ENCODE results near the gene KLHL36.
"Not testable (repeated sequence)": the region's sequence is repeated elsewhere in the genome, so short reads cannot be mapped to it uniquely, and the experiment has no call there.

KLHL36 gene

GRCh38 chr16:84693869-84694268, 45.6 kb downstream of the KLHL36 start:
- DNase-seq: not testable (repeated sequence)

GRCh38 chr16:84694980-84695379, 46.7 kb downstream of the KLHL36 start:
- DNase-seq: no peak

DNA sequence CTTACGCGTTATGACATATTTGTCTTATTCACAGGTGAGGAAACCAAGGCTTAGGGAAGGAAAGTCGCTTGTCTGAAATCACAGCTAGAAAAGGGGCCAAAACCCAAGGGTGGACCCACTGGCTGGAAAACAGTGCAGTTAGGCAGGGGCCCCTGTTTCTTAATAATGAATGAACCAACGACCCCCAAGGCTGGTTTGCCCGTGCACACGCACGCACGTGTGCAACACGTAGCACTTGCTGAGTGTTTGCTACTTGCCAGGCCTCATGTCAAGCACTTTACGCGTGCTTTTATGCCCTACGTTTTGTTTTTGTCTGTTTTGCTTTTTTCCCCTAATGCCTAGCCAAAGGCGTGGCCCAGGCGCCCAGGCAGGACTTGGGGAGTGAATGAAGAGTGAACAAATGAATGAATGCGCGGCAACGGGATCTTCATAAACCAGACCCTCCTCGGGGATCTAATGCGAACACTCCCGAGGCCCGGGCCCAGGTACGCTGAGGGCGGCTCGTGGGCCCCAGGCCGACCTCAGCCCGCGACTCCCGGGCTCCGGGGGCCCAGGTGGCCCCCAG, 50.9 kb downstream of the KLHL36 start:
- no peak for DNase-seq

DNA sequence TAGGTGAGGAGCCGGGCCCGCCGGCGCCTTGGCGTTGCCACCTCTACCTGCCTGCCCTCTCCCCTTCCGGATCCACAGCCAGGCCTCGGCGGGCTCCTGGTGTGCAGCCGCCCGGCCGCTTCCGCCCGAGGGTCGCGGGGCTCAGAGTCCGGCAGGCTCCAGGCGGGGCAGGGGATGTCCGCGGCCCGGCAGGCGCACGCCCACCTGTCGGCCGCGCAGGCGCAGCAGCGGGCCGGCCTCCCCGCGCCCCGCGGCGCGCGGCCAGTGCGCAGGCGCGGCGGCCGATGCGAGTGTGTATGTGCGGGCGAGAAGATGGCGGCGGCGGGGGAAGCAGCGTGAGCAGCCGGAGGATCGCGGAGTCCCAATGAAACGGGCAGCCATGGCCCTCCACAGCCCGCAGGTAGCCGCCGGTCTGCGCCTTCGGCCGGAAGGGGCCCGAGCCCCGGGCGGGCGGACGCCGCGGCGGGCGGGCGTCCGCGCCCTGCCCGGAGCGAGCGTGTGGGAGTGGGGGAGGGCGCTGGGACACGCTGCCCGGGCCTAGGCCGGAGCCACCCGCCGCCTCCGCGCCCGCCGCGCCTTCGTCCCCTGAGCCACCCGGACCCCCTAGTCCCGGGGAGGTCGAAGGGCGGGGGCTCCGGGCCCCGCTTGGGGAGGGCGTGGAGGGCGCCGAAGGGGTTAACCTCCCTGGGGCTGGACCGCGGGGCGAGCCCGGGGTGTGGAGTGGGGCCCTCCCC, 51.6 kb downstream of the KLHL36 start, which contains the start of gene USP10:
TSS of gene USP10 (plus strand) at position 289 of the 734 bp plus-strand sequence. CDS start at position 380, 91 bp downstream.
- peak; percentile 81 for DNase-seq

GRCh38 chr16:84700446-84701300, 52.4 kb downstream of the KLHL36 start:
- peak; percentile 69 for DNase-seq

DNA sequence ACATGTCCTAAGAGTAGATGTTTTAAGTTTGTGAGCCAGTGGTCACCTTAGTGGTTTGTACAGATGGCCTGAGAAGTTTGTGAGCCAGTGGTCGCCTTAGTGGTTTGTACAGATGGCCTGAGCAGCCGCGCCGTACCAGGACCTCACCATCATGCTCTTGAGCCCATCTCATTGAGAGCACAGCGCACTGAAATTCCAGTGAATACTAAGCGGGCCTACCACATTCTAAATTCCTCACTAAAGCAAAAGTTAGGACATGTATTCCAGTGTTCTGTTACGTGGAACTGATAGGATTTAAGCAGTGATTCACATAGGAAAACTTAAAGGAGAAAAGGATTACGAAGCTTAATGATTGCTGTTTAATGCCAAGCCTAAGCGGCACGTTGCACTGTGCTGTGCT, 55.4 kb downstream of the KLHL36 start:
- no peak for DNase-seq

GRCh38 chr16:84704253-84704652, 55.9 kb downstream of the KLHL36 start:
- DNase-seq: no peak

- DNase-seq: no peak
Measured at GRCh38 chr16:84706856-84707255, 58.5 kb downstream of the KLHL36 start.

GRCh38 chr16:84709609-84710008, 61.3 kb downstream of the KLHL36 start:
- DNase-seq: no peak

- DNase-seq: no peak
Measured at GRCh38 chr16:84710686-84711085, 62.4 kb downstream of the KLHL36 start.
